ENCODE measurements around the gene CPD.
A peak's percentile ranks its signal among the peaks of the same experiment; 100 is the strongest.

The CPD gene

GRCh38 chr17:30361766-30362279, 16.9 kb upstream of the CPD start:
- no peak for DNase-seq (ENCODE audit: low spot score)
- TF ChIP-seq CTCF (conservative IDR thresholded peaks at IDR 0.05; ENCODE audit: low read depth) = no peak
- POLR2A ChIA-PET (ENCODE audit: low non-redundant PET) = no interaction called here
- CTCF ChIA-PET = no interaction called here
- H3K27ac ChIP-seq = no peak overlapping the region

- DNase-seq (ENCODE audit: low spot score) = peak; percentile 6
- ChIA-PET CTCF (interaction anchor here (0.9 kb wide), 1 partner anchor 30 kb away, joined by 3 read pairs; no protein-coding TSS in a partner anchor), POLR2A (ENCODE audit: low non-redundant PET) (interaction anchor here (0.7 kb wide), 2 partner anchors 20 to 41 kb away, joined by 4 to 6 read pairs; no protein-coding TSS in a partner anchor)
- no peak for TF ChIP-seq CTCF (conservative IDR thresholded peaks at IDR 0.05; ENCODE audit: low read depth)
- H3K27ac ChIP-seq = no peak overlapping the region
Observed at GRCh38 chr17:30363715-30364202, 15.0 kb upstream of the CPD start.

- TF ChIP-seq CTCF (conservative IDR thresholded peaks at IDR 0.05; ENCODE audit: low read depth) = no peak
- ChIA-PET POLR2A (ENCODE audit: low non-redundant PET) (no interaction called here), CTCF (no interaction called here)
- DNase-seq (ENCODE audit: low spot score) = no peak
- no peak overlapping the region for H3K27ac ChIP-seq
Observed at GRCh38 chr17:30366536-30366935, 12.2 kb upstream of the CPD start.

- CTCF ChIA-PET = no interaction called here
- no peak for TF ChIP-seq CTCF (conservative IDR thresholded peaks at IDR 0.05; ENCODE audit: low read depth)
- DNase-seq (ENCODE audit: low spot score) = no peak
- H3K27ac ChIP-seq = no peak overlapping the region
- POLR2A ChIA-PET (ENCODE audit: low non-redundant PET) = no interaction called here
Observed at GRCh38 chr17:30368912-30369720, 9.6 kb upstream of the CPD start.

- ChIA-PET CTCF (no interaction called here), POLR2A (ENCODE audit: low non-redundant PET) (no interaction called here)
- peak; percentile 43 for DNase-seq (ENCODE audit: low spot score)
- no peak overlapping the region for H3K27ac ChIP-seq
- TF ChIP-seq CTCF (conservative IDR thresholded peaks at IDR 0.05; ENCODE audit: low read depth) = no peak
Observed at GRCh38 chr17:30369995-30370394, 8.7 kb upstream of the CPD start.

GRCh38 chr17:30372755-30373154, 6.0 kb upstream of the CPD start:
- POLR2A ChIA-PET (ENCODE audit: low non-redundant PET) = no interaction called here
- 0 out of 2 replicates have a peak, but pooled peaks have one; percentile 10 for TF ChIP-seq CTCF (conservative IDR thresholded peaks at IDR 0.05; ENCODE audit: low read depth)
- no peak overlapping the region for H3K27ac ChIP-seq
- peak; percentile 75 for DNase-seq (ENCODE audit: low spot score)
- CTCF ChIA-PET = interaction anchor here (0.7 to 1.0 kb wide), 2 partner anchors 36 to 110 kb away, joined by 3 to 5 read pairs; no protein-coding TSS in a partner anchor

All from RWPE1 (cell line).